ENCODE results near the gene PAGE3.

PAGE3 gene

GRCh38 chrX:55264816-55265215, at the start of gene PAGE3:
Gene PAGE3 (minus strand): TSS chrX:55264916. CDS start chrX:55263903, 1,013 bp downstream.
- DNase-seq (ENCODE audit: low read depth, low spot score) = no peak

GRCh38 chrX:55312655-55313054, 47.9 kb upstream of the PAGE3 start:
- no peak for DNase-seq (ENCODE audit: low read depth, low spot score)

- no peak for DNase-seq (ENCODE audit: low read depth, low spot score)
Observed at GRCh38 chrX:55290963-55291362, 26.2 kb upstream of the PAGE3 start.

GRCh38 chrX:55279832-55280231, 15.1 kb upstream of the PAGE3 start:
- DNase-seq (ENCODE audit: low read depth, low spot score) = no peak

GRCh38 chrX:55260806-55261205, 3.9 kb downstream of the PAGE3 start:
- DNase-seq (ENCODE audit: low read depth, low spot score) = no peak

GRCh38 chrX:55253528-55253927, 11.2 kb downstream of the PAGE3 start:
- DNase-seq (ENCODE audit: low read depth, low spot score) = no peak

- DNase-seq (ENCODE audit: low read depth, low spot score) = no peak
Observed at GRCh38 chrX:55240788-55241340, 23.9 kb downstream of the PAGE3 start.

GRCh38 chrX:55220119-55220794, 44.5 kb downstream of the PAGE3 start, which contains the start of gene PAGE5:
Gene PAGE5 (plus strand): TSS chrX:55220346. CDS start chrX:55221383, 1,037 bp downstream.
- no peak for DNase-seq (ENCODE audit: low read depth, low spot score)

- DNase-seq (ENCODE audit: low read depth, low spot score) = no peak
Observed at GRCh38 chrX:55213381-55213780, 51.3 kb downstream of the PAGE3 start.

GRCh38 chrX:55210931-55211677, 53.6 kb downstream of the PAGE3 start:
- DNase-seq (ENCODE audit: low read depth, low spot score) = no peak

Data from activated naive CD8-positive, alpha-beta T cell treated with anti-CD3 and anti-CD28 coated beads, Interleukin-2, amount 50 U/mL, for 16 hours (primary cell).